Uterus (tissue), 2 donors: Measurements from ENCODE around the gene METTL1.

Experiments
- CTCF ChIP-seq, 4 experiments: fragments of 200-600 bp in 2 of 4; fragments of 450-650 bp in 2 of 4; sonication (generic) in 2 of 4; IDR thresholded peaks; one replicate each; pipeline ENCODE4 v1.5.1; 2016 to 2019; ENCODE audit warnings: antibody characterized with exemption in 4 of 4, mild to moderate bottlenecking in 2 of 4, moderate library complexity in 1 of 4
- POLR2A ChIP-seq, 2 donors: fragments of 450-650 bp; IDR thresholded peaks; one replicate each; pipeline ENCODE4 v1.6.1; 2016; ENCODE audit warnings: antibody characterized with exemption in 2 of 2, mild to moderate bottlenecking in 1 of 2, moderate library complexity in 1 of 2

- TF ChIP-seq CTCF (IDR thresholded peaks at IDR 0.05) (no peak), POLR2A (IDR thresholded peaks at IDR 0.05) (no peak)
Measured at GRCh38 chr12:57816855-57817151, 44.9 kb upstream of the METTL1 start.
